WERI-Rb-1 (cell line): Measurements from ENCODE around the gene IGF2BP3.

Experiments used
- DNase-seq: peaks from one replicate; pipeline ENCODE4 v3.0.0-alpha.2; 2020
- H3K27ac ChIP-seq: fragments of 250-450 bp; sonication (Bioruptor Pico); 2 replicates; pipeline ENCODE4 v1.5.1; 2020; ENCODE audit warnings: mild to moderate bottlenecking, moderate library complexity
- H3K27me3 ChIP-seq: fragments of 250-450 bp; sonication (Bioruptor Pico); 2 replicates; pipeline ENCODE4 v1.5.1; 2021; ENCODE audit warnings: mild to moderate bottlenecking, low read depth, moderate library complexity; ENCODE audit not compliant: insufficient read depth, severe bottlenecking
- H3K36me3 ChIP-seq: fragments of 250-450 bp; sonication (Bioruptor Pico); 2 replicates; pipeline ENCODE4 v1.5.1; 2020; ENCODE audit warnings: mild to moderate bottlenecking, moderate library complexity
- H3K4me3 ChIP-seq: 2 replicates; pipeline ENCODE4 v1.5.1; 2011; ENCODE audit warnings: low read depth, mild to moderate bottlenecking, control low read depth, low read length
- H3K9me3 ChIP-seq: fragments of 250-450 bp; sonication (Bioruptor Pico); 2 replicates; pipeline ENCODE4 v1.5.1; 2021; ENCODE audit warnings: mild to moderate bottlenecking, moderate library complexity; ENCODE audit not compliant: severe bottlenecking
- TF ChIP-seq, protein P1 (sequence below): IDR thresholded peaks from 2 replicates; pipeline ENCODE4 v1.5.1; 2011; ENCODE audit warnings: low read depth, mild to moderate bottlenecking, control low read depth, inconsistent platforms, low read length

IGF2BP3 gene

GRCh38 chr7:23298141-23298881 lies 172.0 kb downstream of the IGF2BP3 start:
- Histone ChIP-seq H3K9me3 (no peaks in the 10 kb centered on the region), H3K36me3 (peaks cover 33% of the 10 kb centered on the region), H3K27me3 (no peaks in the 10 kb centered on the region), H3K27ac (peak overlapping the region; percentile 93), H3K4me3 (peak overlapping the region; percentile 97)
- TF ChIP-seq, protein P1, sequence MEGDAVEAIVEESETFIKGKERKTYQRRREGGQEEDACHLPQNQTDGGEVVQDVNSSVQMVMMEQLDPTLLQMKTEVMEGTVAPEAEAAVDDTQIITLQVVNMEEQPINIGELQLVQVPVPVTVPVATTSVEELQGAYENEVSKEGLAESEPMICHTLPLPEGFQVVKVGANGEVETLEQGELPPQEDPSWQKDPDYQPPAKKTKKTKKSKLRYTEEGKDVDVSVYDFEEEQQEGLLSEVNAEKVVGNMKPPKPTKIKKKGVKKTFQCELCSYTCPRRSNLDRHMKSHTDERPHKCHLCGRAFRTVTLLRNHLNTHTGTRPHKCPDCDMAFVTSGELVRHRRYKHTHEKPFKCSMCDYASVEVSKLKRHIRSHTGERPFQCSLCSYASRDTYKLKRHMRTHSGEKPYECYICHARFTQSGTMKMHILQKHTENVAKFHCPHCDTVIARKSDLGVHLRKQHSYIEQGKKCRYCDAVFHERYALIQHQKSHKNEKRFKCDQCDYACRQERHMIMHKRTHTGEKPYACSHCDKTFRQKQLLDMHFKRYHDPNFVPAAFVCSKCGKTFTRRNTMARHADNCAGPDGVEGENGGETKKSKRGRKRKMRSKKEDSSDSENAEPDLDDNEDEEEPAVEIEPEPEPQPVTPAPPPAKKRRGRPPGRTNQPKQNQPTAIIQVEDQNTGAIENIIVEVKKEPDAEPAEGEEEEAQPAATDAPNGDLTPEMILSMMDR = no peak
- DNase-seq = peak; percentile 48

- H3K27me3 ChIP-seq = no peaks in the 10 kb centered on the region
- H3K4me3 ChIP-seq = no peak overlapping the region
- TF ChIP-seq, protein P1 = no peak
Measured at GRCh38 chr7:23295401-23295697, 174.9 kb downstream of the IGF2BP3 start.

DNA sequence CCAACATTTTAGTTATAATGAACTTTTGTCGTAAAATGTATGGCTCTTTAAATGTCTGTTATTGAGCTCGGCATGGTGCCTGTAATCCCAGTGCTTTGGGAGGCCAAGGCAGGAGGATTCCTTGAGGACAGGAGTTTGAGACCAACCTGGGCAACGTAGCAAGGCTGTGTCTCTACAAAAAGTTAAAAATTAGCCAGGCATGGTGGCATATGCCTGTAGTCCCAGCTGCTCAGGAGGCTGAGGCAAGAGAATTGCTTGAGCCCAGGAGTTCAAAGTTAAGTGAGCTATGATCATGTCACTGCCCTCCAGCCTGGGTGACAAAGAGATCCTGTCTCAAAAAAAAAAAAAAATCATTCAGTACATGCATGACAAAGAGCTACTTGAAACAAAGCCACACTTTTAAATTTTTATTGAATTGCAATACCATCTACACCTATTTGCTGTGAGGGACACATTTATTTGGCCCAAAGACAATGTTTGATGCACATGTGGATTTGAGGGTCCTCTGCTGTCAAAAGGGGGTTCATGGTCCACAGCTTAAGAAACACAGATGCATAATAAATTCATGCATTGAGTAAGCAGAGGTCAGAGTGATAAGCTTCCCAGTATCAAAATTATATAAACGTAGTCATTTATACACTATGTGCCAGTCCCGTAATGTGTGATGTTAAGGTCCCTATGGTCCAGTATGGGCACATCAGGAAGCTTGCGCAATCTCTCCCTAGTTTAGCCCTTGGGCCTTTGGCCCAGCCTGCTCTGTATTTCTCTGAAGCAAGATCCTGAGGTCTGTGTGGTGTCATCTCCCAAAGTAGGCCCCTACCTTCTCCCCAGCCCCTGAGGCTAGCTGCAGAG lies 175.5 kb downstream of the IGF2BP3 start:
- peaks cover 5% of the 10 kb centered on the region for H3K36me3 ChIP-seq
- no peak overlapping the region for H3K27ac ChIP-seq
- no peak for DNase-seq
- H3K27me3 ChIP-seq = no peaks in the 10 kb centered on the region
- H3K4me3 ChIP-seq = no peak overlapping the region
- no peaks in the 10 kb centered on the region for H3K9me3 ChIP-seq
- TF ChIP-seq, protein P1 = no peak

More at GRCh38 chr7:23295401-23295697, 174.9 kb downstream of the IGF2BP3 start:
- DNase-seq = no peak
- no peak overlapping the region for H3K27ac ChIP-seq
- H3K36me3 ChIP-seq = peaks cover 5% of the 10 kb centered on the region
- H3K9me3 ChIP-seq = no peaks in the 10 kb centered on the region

DNA sequence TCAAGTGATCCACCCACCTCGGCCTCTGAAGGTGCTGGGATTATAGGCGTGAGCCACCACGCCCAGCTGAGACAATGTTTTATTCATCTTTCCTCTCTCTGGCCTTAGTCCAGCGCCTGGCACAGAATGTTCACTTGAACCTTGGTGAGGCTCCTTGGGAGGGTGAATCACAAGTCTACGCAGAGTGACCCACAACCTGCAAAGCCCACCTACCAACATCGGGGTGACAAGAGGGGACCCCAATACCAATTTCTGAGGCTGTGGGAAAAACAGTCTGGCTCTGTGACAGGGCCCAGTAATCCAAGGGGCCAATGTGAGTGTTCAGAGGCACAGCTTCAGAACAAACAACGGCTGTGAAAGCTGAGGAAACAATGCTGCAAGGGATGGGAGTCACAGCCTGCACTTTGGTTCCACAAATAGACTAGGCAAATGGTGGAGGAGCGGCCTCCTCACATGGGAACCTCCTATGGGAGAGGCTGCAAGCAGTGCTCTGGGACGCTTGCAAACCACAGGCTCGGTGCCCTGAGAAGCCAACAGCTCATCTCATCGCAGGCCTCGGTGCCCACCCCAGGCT lies 176.7 kb downstream of the IGF2BP3 start:
- H3K27me3 ChIP-seq = no peaks in the 10 kb centered on the region
- H3K27ac ChIP-seq = no peak overlapping the region
- H3K36me3 ChIP-seq = no peaks in the 10 kb centered on the region
- no peak for DNase-seq
- H3K9me3 ChIP-seq = no peaks in the 10 kb centered on the region
- TF ChIP-seq, protein P1 = no peak
- H3K4me3 ChIP-seq = no peak overlapping the region

GRCh38 chr7:23292623-23293022 lies 177.7 kb downstream of the IGF2BP3 start:
- Histone ChIP-seq H3K9me3 (no peaks in the 10 kb centered on the region), H3K27ac (no peak overlapping the region), H3K27me3 (no peaks in the 10 kb centered on the region), H3K36me3 (no peaks in the 10 kb centered on the region), H3K4me3 (no peak overlapping the region)
- TF ChIP-seq, protein P1 = no peak
- DNase-seq = no peak
